Choroid plexus epithelial cell (primary cell): ENCODE measurements around the gene TIMELESS.

Experiments used
- DNase-seq: peaks from one replicate; pipeline ENCODE4 v3.0.0-alpha.2; 2010; ENCODE audit warnings: low read depth
- H3K4me3 ChIP-seq: 2 replicates; pipeline ENCODE4 v1.5.1; 2011; ENCODE audit warnings: low read depth, mild to moderate bottlenecking, control low read depth, low read length, moderate library complexity
- TF ChIP-seq, protein P1 (sequence below): conservative IDR thresholded peaks from 2 replicates; pipeline ENCODE4 v1.5.1; 2011; ENCODE audit warnings: low read depth, mild to moderate bottlenecking, control low read depth, inconsistent platforms, low read length, moderate library complexity

The TIMELESS gene

DNA sequence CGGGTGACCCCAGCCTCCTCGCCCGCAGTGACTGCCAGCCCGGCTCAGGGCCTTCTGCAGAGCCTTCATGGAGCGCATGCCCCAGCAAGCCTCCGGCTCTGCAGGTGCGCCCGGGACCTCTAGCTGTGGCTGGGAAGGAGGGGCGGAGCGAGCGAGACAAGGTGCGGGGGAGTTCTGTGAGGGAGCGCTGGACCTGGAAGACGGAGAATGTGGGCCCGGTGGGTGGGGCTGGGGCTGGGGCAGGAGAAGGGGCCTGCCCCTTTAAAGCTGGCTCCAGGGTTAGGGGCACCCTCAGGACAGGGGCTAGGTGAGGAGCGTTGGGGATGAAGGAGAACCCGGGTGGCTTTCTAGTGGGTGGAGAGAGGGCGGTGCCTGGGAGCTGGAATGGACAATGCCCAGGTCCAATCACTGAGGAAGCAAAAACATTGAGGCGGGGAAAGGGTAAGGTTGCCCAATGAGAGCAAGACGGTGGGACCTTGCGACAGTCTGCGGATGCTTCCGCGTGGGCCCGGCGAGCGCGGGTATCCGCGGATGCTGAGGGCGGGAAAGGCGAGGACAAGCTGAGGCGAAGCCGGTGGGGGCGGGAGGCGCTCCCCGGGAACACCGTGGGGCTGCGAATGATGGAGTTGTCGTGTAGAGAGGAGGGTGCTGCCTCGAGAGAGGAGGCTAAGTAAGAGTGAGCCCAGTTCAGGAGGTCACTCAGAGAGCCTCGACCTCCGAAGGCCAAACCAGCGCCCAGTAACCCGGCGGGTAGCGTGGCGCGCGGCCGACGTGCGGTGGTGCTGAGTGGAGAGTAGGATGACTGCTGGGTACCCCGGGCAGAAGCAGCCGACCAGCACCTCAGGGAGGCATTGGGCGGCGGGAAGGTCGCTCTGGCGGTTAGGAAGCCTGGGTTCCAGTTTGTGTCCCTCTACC lies 39.1 kb upstream of the TIMELESS start, which contains the start of gene GLS2:
Gene GLS2, minus strand, starts transcription at position 121 of the 915 bp plus-strand sequence. Its CDS starts 43 bp downstream, at position 78.
- DNase-seq, result peak; percentile 77
- H3K4me3 ChIP-seq, result peak within 1 kb of the TSS; percentile 48
- TF ChIP-seq, protein P1, sequence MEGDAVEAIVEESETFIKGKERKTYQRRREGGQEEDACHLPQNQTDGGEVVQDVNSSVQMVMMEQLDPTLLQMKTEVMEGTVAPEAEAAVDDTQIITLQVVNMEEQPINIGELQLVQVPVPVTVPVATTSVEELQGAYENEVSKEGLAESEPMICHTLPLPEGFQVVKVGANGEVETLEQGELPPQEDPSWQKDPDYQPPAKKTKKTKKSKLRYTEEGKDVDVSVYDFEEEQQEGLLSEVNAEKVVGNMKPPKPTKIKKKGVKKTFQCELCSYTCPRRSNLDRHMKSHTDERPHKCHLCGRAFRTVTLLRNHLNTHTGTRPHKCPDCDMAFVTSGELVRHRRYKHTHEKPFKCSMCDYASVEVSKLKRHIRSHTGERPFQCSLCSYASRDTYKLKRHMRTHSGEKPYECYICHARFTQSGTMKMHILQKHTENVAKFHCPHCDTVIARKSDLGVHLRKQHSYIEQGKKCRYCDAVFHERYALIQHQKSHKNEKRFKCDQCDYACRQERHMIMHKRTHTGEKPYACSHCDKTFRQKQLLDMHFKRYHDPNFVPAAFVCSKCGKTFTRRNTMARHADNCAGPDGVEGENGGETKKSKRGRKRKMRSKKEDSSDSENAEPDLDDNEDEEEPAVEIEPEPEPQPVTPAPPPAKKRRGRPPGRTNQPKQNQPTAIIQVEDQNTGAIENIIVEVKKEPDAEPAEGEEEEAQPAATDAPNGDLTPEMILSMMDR, result no peak

DNA sequence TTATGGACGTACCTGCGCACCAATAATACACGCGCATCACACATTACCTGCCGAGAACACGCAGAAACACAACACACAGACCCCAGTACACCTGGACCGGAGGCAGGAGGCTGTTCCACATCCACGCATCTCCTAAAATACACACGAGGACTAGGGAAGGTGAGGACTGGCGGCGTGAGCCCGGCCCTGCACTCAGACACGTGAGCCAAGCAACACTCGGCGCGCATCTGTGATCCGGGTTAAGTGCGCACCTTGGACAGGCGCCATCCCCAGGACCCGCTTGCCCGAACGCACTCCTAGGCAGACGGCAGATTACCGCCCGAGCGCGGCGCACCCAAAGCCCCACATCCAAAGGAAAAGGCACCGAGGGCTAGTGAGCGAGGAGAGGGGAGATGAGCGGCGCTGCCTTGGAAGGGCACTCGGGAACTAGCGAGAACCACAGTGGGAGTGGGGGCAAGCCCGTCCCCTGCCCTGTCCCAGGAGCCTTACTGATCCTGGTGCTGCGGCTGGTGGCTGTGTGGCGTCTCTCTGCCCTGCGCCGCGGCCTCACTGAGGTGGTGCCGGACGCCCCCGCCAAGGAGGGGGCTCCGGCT lies 38.3 kb upstream of the TIMELESS start:
- TF ChIP-seq, protein P1, result no peak
- DNase-seq, result peak; percentile 10
- peak overlapping the region; percentile 48 for H3K4me3 ChIP-seq

DNA sequence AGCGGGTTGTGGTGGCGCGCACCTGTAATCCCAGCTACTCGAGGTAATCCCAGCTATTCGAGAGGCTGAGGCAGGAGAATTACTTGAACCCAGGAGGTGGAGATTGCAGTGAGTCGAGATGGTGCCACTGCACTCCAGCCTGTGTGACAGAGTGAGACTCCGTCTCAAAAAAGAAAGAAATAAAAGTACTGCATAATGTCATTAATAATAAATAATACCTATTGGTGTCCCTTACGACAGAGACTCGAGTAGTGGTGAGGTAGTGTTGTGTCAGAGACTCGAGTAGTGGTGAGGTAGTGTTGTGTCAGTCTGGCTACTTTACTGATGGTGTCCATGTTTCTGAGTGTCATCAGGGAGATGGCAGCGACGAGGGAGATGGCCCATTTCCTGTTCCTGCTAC lies 37.5 kb upstream of the TIMELESS start:
- DNase-seq, result no peak
- TF ChIP-seq, protein P1, result no peak
- H3K4me3 ChIP-seq, result no peak overlapping the region

DNA sequence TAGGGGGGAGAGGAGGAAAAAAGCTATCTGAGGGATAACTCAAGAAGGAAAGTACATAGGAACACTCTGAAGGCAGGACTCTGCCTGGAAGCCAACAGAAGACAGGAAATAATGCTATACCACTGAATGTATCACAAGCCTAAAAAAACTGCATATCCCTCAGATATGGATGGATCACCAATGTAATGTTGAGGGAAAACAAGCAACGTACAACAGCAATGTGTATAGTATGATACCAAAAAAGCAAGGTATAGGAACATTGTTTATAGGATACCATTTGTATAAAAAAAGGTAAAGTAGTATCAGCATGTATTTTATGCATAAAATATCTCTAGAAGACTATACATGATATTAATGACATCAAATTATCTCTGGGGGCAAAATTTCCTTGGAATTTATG lies 35.3 kb upstream of the TIMELESS start:
- DNase-seq, result no peak
- H3K4me3 ChIP-seq, result no peak overlapping the region
- TF ChIP-seq, protein P1, result no peak

DNA sequence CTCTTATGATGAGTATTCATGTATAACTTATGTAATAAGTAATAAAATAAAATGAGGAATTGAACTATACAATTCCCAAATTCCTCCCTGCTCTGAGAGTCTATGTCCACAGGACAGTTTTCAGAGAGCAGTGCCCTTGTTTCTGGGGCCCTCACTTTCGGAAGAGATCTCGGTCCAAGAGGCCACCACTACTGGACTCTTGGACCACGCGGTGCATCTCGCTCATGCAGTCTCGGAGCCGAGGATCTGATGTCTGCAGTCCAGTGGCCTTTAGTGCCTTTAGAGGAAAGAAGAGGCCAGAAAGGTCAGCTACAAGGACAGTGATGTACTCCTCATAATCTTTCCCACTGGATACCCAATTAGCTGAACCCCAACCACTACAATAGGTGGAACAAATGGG lies 30.4 kb upstream of the TIMELESS start:
- DNase-seq, result no peak
- TF ChIP-seq, protein P1, result no peak

DNA sequence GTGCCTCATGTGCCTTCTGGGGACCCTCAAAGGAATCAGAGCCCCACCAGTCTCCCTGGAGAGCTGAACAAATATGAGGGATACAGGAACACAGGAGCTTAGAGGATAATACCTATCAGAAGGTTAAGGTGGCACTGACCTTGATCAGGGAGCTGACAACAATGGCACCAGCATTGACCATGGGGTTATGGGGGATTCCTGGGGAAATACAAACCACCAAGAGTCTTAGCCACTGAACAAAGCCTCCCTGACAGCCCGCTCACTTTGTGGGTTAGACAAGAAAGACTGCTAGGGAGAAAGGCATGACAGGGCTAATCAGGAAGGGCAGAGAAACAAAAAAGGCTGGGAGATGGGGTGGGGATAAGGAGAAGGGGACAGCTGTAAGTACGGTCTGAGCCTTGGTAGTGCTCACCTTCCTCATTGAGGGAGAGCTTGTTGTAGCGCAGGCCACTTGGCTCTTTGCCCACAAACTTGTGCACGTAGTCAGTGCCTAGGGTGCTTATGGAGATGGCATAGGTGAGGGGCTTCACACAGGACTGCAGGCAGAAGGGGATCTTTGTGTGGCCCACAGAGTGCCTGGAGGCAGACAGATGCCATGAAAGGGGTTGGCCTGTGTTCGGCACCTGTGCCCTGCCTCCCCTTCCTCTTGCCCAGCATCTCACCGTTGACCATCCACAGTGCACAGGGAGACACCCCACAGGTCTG lies 28.4 kb upstream of the TIMELESS start:
- no peak for DNase-seq
- TF ChIP-seq, protein P1, result no peak
- H3K4me3 ChIP-seq, result no peak overlapping the region

More for the DNA sequence above, 30.4 kb upstream of the TIMELESS start:
- no peak overlapping the region for H3K4me3 ChIP-seq
